IPS-18a (cell line): ENCODE measurements around the gene FRMD4A.

Experiments used
- H3K27ac ChIP-seq: one replicate; pipeline ENCODE4 v1.5.1; 2013; ENCODE audit warnings: low read length
- H3K27me3 ChIP-seq: one replicate; pipeline ENCODE4 v1.6.1; 2013; ENCODE audit warnings: mild to moderate bottlenecking, low read length; ENCODE audit not compliant: control insufficient read depth, insufficient read depth
- H3K36me3 ChIP-seq: one replicate; pipeline ENCODE4 v1.6.1; 2013; ENCODE audit warnings: low read depth, low read length; ENCODE audit not compliant: control insufficient read depth
- H3K4me1 ChIP-seq: one replicate; pipeline ENCODE4 v1.6.1; 2013; ENCODE audit warnings: low read depth, low read length; ENCODE audit not compliant: control insufficient read depth
- H3K4me3 ChIP-seq: one replicate; pipeline ENCODE4 v1.5.1; 2013; ENCODE audit warnings: low read length
- H3K9ac ChIP-seq: one replicate; pipeline ENCODE4 v1.6.1; 2013; ENCODE audit warnings: mild to moderate bottlenecking, low read length, moderate library complexity
- H3K9me3 ChIP-seq: one replicate; pipeline ENCODE4 v1.6.1; 2013; ENCODE audit warnings: low read depth, low read length; ENCODE audit not compliant: control insufficient read depth

The FRMD4A gene

DNA sequence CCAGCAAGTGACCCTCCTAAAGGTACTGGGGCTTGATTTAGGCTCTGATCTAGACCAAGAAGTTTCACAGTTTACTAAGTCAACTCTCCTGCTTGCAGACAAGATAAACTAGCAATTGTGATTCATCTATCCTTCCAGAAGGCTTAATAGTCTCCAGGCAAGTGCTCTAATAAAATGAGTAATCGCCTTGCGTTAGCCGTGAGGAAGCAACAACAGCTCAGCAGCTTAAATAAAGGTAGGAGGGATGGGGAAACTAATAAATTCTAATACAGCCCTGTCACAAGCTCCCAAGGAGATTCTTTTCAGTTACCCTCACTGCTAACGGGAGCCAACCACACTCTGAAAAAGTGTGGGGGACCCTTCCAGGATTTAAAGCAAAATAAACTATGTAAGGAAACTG lies 48.4 kb downstream of the FRMD4A start:
- H3K27me3 ChIP-seq, result no peaks in the 10 kb centered on the region
- no peak overlapping the region for H3K27ac ChIP-seq
- H3K4me3 ChIP-seq, result no peak overlapping the region
- H3K4me1 ChIP-seq, result no peaks in the 10 kb centered on the region
- H3K9me3 ChIP-seq, result no peaks in the 10 kb centered on the region
- H3K9ac ChIP-seq, result no peak overlapping the region
- no peaks in the 10 kb centered on the region for H3K36me3 ChIP-seq

- Histone ChIP-seq H3K9me3 (no peaks in the 10 kb centered on the region), H3K27me3 (no peaks in the 10 kb centered on the region), H3K27ac (no peak overlapping the region), H3K36me3 (no peaks in the 10 kb centered on the region), H3K4me3 (no peak overlapping the region), H3K4me1 (no peaks in the 10 kb centered on the region), H3K9ac (no peak overlapping the region)
Observed at GRCh38 chr10:14278533-14278932, 52.2 kb downstream of the FRMD4A start.

- Histone ChIP-seq H3K4me3 (no peak overlapping the region), H3K27me3 (no peaks in the 10 kb centered on the region), H3K36me3 (no peaks in the 10 kb centered on the region), H3K4me1 (no peaks in the 10 kb centered on the region), H3K27ac (no peak overlapping the region), H3K9me3 (no peaks in the 10 kb centered on the region), H3K9ac (no peak overlapping the region)
Observed at GRCh38 chr10:14276210-14276609, 54.5 kb downstream of the FRMD4A start.

GRCh38 chr10:14271621-14272020 lies 59.1 kb downstream of the FRMD4A start:
- Histone ChIP-seq H3K4me1 (no peaks in the 10 kb centered on the region), H3K9me3 (no peaks in the 10 kb centered on the region), H3K27me3 (no peaks in the 10 kb centered on the region), H3K36me3 (no peaks in the 10 kb centered on the region), H3K27ac (no peak overlapping the region), H3K9ac (no peak overlapping the region), H3K4me3 (no peak overlapping the region)

DNA sequence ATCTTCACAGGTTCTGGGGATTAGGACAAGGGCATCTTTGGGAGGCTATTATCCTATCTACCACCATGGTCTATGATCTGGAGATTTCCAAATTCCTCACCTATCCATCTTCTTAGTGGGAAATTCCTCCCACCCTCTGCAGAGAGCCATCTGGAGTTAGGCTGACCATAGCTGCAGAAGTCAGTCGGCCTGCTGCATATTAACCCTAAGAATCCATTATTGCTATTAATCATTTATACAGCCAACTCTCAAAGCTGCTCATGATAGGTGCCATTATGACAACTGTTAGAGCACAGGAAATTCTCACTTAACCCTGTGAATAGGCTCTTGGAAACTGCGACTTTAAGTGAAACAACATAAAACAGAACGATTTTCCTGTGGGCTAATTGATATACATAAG lies 60.4 kb downstream of the FRMD4A start:
- no peaks in the 10 kb centered on the region for H3K4me1 ChIP-seq
- no peak overlapping the region for H3K4me3 ChIP-seq
- no peak overlapping the region for H3K27ac ChIP-seq
- H3K36me3 ChIP-seq, result no peaks in the 10 kb centered on the region
- H3K9me3 ChIP-seq, result no peaks in the 10 kb centered on the region
- H3K27me3 ChIP-seq, result no peaks in the 10 kb centered on the region
- H3K9ac ChIP-seq, result no peak overlapping the region

- no peaks in the 10 kb centered on the region for H3K27me3 ChIP-seq
- no peak overlapping the region for H3K4me3 ChIP-seq
- H3K4me1 ChIP-seq, result no peaks in the 10 kb centered on the region
- H3K36me3 ChIP-seq, result no peaks in the 10 kb centered on the region
- H3K9me3 ChIP-seq, result no peaks in the 10 kb centered on the region
- H3K9ac ChIP-seq, result no peak overlapping the region
- H3K27ac ChIP-seq, result no peak overlapping the region
Observed at GRCh38 chr10:14265709-14266108, 65.0 kb downstream of the FRMD4A start.

DNA sequence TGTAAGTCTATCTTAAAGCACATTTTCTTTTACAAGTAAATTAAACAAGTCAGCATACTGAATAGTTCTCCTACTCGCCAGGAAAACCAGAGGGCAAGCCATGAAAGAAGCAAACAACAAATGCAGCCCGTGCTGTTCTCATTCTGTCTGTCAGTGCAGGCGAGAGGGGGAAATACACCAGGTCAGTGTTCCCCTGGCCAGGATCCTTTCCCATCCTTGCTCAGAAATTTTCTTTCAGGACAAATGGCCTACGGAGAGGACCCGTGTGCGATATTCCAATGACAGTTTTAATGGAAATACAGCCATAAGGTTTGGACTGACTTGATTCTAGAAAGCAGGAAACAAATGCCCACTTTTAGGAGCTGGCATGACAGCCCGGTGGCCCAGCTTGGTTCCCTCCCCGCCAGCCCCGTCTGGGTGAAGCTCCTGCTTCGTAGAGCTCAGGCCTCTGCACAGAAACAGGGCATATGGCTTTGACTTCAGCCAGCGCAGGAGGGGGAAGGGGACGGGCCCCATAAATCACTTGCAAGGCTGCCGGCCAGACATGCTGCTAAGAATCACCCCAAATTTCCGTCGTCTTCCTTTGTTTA lies 67.8 kb downstream of the FRMD4A start:
- Histone ChIP-seq H3K27me3 (no peaks in the 10 kb centered on the region), H3K9me3 (peaks cover 9% of the 10 kb centered on the region)

GRCh38 chr10:14261336-14261735 lies 69.4 kb downstream of the FRMD4A start:
- no peaks in the 10 kb centered on the region for H3K27me3 ChIP-seq
- no peaks in the 10 kb centered on the region for H3K4me1 ChIP-seq
- H3K27ac ChIP-seq, result no peak overlapping the region
- no peak overlapping the region for H3K9ac ChIP-seq
- no peak overlapping the region for H3K4me3 ChIP-seq
- peaks cover 9% of the 10 kb centered on the region for H3K9me3 ChIP-seq
- no peaks in the 10 kb centered on the region for H3K36me3 ChIP-seq

More for the DNA sequence above, 67.8 kb downstream of the FRMD4A start:
- H3K9ac ChIP-seq, result no peak overlapping the region
- H3K4me1 ChIP-seq, result no peaks in the 10 kb centered on the region
- no peaks in the 10 kb centered on the region for H3K36me3 ChIP-seq
- no peak overlapping the region for H3K4me3 ChIP-seq
- H3K27ac ChIP-seq, result no peak overlapping the region

- H3K27me3 ChIP-seq, result no peaks in the 10 kb centered on the region
- no peak overlapping the region for H3K4me3 ChIP-seq
- no peak overlapping the region for H3K9ac ChIP-seq
- no peaks in the 10 kb centered on the region for H3K4me1 ChIP-seq
- H3K9me3 ChIP-seq, result peaks cover 9% of the 10 kb centered on the region
- H3K36me3 ChIP-seq, result no peaks in the 10 kb centered on the region
- no peak overlapping the region for H3K27ac ChIP-seq
Observed at GRCh38 chr10:14259696-14260566, 70.8 kb downstream of the FRMD4A start.

- Histone ChIP-seq H3K9me3 (peaks cover 9% of the 10 kb centered on the region), H3K9ac (no peak overlapping the region), H3K4me1 (no peaks in the 10 kb centered on the region), H3K4me3 (no peak overlapping the region), H3K36me3 (no peaks in the 10 kb centered on the region), H3K27ac (no peak overlapping the region), H3K27me3 (no peaks in the 10 kb centered on the region)
Observed at GRCh38 chr10:14254368-14254767, 76.4 kb downstream of the FRMD4A start.

GRCh38 chr10:14253711-14254110 lies 77.0 kb downstream of the FRMD4A start:
- H3K9ac ChIP-seq, result no peak overlapping the region
- H3K27me3 ChIP-seq, result no peaks in the 10 kb centered on the region
- H3K4me3 ChIP-seq, result no peak overlapping the region
- H3K36me3 ChIP-seq, result no peaks in the 10 kb centered on the region
- no peaks in the 10 kb centered on the region for H3K4me1 ChIP-seq
- H3K9me3 ChIP-seq, result peaks cover 5% of the 10 kb centered on the region
- no peak overlapping the region for H3K27ac ChIP-seq

DNA sequence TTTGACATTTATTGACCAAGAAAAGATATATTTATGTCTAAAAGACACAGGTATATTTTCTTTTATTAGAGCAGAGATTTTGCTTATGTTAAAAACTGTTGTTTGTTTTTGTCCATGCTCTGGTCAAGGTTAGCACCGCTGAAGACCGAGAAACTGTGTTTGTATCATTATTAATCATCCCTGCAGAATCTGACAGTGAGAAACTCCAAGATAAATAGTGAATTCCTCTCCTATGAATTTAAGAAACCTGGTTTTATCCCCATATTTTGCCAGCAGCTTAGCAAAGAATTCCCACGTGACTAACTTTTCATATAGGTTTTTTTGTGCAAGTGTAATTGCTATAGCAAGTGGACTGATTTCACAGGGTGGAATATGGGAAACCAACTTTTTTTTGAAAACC lies 77.6 kb downstream of the FRMD4A start:
- Histone ChIP-seq H3K9ac (no peak overlapping the region), H3K9me3 (no peaks in the 10 kb centered on the region), H3K4me3 (no peak overlapping the region), H3K27me3 (no peaks in the 10 kb centered on the region), H3K36me3 (no peaks in the 10 kb centered on the region), H3K4me1 (no peaks in the 10 kb centered on the region), H3K27ac (no peak overlapping the region)
